HG03139 (cell line): ENCODE data around the gene SNED1.

Experiments
- ATAC-seq: cut with Tn5 transposase; IDR thresholded peaks from one replicate; pipeline ENCODE4 v1.9.1; 2021; ENCODE audit not compliant: unreplicated experiment

The SNED1 gene

DNA sequence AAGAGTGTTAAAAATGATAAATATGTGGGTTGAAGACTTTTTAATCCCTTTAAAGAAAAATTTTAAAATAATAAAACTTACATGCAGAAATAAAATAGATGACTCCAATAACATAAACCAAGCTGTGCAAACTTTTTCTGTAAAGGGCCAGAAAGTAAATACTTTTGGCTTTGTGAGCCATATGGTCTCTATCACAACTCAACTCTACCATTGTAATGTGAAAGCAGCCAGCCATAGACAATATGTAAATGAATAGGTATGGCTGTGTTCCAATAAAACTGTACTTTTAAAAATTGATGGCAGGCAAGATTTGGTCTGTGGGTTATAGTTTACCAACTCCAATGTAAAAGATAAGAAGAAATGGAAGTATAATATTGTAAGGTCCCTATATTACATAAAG is 45.2 kb downstream of the SNED1 start:
- no peak for ATAC-seq

DNA sequence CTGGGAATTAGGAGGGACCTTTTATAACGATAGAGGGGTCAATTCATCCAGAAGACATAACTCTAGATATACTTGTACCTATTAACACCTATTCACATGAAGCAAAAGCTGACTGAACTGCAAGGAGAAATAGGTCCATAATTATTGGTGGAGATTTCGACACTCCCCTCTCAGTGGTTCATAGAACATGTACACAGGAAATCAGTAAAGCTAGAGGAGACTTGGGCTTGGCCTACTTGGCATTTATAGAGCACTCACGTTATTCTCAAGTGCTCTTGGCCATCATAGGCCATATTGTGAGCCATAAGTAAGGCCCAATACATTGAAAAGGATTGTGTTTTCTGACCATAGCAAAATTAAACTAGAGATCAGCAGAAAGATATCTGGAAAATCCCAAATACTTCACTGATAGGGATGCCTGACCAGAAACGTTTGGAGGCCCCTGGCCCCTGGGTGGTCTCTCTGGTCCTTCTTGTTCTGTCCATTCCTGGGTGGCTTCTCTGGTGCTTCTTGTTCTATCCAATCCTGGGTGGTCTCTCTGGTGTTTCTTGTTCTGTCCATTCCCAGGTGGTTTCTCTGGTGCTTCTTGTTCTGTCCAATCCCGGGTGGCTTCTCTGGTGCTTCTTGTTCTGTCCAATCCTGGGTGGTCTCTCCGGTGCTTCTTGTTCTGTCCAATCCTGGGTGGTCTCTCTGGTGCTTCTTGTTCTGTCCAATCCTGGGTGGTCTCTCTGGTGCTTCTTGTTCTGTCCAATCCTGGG is 49.0 kb downstream of the SNED1 start:
- no peak for ATAC-seq

DNA sequence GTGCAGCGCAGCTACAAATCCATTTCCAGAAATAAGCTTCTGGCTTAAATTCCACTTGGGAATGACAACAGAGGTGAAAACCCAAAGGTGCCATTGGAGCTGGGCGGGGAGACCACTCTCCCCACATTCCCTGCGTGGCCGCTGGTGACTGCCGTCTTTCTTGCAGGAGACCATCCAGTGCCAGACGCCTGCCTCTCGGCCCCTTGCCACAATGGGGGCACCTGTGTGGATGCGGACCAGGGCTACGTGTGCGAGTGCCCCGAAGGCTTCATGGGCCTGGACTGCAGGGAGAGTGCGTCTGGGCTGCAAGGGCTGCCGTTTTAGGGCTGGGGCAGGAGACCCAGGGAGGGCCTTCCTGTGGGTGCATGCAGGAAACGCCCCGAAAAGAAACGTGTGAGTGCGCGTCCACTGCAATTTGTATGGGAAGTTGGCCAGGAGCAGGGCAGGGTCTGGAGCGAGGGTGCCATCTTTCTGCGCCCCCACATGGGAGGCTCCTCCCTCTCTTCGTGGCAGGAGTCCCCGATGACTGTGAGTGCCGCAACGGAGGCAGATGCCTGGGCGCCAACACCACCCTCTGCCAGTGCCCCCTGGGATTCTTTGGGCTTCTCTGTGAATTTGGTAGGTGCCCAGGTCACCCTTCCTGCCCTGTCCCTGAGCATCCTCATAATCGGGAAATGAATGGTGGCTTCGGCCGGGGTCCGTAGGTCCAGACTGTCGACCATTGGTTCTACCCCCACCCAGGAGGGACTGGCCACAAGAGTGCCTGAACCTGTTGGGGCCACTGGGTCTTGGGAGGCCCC is 49.9 kb downstream of the SNED1 start:
- no peak for ATAC-seq

- ATAC-seq, result no peak
Measured at GRCh38 chr2:241048949-241049343, 50.5 kb downstream of the SNED1 start.

- no peak for ATAC-seq
Measured at GRCh38 chr2:241049739-241050623, 51.6 kb downstream of the SNED1 start.

DNA sequence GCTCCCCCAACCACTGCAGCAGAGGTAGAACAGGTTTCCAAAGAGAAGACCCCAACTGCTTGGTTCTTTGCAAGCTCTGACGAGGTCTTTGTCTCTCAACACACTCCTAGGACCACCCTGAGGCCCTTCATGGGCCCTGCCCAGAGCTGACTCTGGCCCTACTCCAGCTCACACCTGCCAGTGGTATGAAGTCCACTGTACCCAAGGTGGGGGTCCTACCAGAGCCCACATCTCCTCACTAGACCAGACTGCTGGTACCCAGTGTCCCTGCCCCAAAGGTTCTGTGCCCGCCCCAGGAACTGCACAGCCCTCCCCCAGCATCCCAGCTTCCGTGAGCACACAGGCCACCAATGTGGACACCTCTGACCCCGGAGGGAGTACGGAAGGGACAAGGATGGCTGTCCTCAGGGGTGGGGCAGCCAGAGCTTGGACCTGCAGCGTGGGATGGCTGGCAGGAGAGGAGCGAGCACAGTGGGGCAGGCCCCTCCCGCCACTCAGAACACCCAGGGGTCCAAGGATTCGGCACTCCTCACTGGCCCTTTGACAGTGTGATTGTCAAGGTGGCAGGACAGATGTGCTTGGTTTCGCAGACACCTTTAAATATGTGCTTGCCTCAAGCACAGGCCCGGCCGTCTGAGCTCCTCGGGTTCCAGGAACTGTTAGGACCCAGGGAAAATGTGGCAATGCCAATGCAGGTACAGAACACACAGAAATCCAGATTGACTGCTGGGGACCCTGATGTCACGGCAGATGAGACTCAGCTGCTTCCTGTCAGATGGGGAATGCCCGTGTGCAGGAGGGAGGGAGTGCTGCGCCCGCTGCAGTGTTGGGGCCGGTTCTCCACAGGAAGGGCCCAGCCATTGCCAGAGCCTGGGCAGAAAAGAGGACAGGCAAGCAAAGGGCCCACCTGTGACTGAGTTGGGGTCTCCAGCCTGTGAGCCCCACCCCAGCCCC is 52.5 kb downstream of the SNED1 start:
- no peak for ATAC-seq

GRCh38 chr2:241051578-241052487 is 53.4 kb downstream of the SNED1 start:
- ATAC-seq, result no peak

DNA sequence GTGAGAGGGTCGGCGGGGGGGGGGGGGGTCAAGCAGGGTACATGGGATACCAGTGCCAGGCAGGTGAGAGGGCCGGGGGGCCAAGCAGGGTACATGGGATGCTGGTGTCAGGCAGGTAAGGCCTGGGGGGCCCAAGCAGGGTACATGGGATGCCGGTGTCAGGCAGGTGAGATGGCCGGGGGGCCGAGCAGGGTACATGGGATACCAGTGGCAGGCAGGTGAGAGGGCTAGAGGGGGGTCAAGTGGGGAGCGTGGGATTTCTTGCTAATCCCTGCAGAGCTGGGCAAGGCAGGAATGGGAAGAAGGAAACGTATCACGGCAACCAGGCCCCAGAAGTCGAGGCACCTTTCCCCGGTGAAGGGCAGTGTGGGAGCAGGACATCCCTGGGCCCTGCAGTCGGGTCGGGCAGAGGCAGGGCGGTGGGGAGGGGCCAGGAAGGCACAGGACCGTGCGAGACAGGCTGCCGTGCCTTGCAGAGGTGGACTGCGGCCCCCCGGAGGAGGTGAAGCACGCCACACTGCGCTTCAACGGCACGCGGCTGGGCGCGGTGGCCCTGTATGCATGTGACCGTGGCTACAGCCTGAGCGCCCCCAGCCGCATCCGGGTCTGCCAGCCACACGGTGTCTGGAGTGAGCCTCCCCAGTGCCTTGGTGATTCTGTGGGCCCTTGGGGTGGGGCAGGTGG is 54.4 kb downstream of the SNED1 start:
- no peak for ATAC-seq

DNA sequence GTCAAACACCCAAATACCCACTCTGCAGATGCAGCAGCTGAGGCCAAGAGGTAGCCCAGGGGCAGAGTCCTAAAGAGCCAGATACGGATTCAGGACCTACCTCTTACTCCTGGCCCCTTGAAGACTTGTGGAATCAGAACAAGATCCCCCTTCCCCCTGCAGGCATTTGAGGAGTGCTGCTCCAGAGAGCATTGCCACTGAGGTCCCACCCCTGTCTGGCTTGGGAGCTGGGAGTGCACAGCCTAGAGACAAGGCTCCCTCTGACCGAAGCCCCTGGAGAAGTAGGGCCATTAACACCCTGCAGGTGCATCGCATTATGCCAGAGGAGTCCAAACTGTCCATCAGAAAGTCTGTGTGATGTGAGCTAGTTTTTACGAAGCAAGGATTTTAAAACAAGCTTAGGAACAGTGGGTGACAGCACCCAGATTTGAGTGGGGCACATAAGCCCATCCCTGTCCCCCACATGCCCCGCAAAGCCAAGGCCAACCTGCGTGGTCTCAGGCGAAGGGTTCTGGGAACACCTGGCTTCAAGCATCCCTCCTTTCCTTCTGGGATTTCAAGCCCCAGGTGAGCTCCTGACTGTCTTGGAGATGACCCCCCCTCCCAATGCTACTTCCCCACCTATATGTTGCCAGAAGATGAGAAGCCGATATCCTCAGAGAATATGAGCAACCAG is 55.3 kb downstream of the SNED1 start:
- ATAC-seq, result no peak

DNA sequence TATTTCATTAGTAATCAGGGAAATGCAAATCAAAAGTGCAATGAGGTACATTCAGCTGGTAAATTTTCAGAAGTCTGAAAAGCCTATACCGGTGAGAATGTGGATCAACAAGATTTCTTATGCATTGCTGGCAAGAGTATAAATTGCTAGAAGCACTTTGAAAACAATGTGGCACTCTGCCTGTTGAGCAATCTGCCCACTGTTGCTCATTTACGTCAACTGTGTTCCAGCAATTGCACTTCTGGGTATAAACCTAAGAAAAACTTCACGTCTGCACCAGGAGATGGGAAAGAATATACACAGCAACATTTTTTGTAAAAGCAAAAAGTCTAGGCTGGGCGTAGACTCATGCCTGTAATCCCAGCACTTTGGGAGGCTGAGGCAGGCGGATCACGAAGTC is 62.9 kb downstream of the SNED1 start:
- ATAC-seq, result no peak

DNA sequence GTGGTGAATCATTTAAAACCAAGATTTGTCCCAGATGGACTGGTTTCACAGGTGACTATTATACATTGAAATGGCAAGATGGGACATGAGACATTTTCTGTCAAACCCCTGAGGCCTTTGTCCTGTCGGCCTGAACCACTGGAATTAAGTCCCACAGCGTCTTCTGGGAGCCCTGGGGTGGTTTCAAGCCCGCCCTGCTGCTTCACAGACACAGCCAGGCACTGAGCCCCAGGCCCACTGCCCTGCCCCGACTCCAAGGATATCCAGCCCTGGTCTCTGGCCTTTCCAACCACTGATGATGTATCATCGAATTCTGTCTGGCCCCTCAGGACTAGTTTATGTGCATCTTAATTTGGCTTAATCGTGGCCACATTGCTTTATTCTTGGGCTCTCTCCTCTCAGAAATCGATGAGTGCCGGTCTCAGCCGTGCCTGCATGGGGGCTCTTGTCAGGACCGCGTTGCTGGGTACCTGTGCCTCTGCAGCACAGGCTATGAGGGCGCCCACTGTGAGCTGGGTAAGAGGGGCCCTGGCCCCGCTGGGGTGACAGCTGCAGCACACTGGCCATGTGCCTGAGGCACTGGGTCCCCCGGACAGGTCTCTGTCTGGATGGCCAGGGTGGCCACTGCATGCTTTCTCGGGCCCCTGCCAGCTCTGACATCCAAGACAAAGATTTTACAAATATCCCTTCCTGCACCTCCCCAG is 64.1 kb downstream of the SNED1 start:
- no peak for ATAC-seq

DNA sequence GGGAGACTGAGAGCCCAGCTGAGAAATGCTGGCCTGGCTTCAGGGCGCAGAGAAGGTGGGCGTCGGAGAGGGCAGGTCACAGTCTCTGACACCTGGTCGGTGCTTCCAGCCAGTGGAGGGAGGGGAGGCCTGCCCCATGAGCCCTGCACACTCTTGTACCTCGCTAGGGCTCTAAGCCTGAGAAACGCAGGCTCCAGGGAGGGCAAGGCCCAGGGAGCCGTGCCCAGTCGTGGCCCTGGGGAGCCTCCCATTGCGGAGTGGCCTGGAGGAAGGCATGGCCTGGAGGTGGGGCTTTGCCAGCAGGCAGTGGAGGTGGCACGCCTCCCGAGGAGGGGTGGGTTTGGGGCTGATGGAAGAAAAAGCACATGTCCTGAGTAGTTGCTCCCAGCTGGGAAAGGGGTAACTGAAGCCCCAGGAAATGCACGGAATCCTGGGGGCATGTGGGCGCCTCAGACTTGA is 64.7 kb downstream of the SNED1 start:
- ATAC-seq, result no peak

DNA sequence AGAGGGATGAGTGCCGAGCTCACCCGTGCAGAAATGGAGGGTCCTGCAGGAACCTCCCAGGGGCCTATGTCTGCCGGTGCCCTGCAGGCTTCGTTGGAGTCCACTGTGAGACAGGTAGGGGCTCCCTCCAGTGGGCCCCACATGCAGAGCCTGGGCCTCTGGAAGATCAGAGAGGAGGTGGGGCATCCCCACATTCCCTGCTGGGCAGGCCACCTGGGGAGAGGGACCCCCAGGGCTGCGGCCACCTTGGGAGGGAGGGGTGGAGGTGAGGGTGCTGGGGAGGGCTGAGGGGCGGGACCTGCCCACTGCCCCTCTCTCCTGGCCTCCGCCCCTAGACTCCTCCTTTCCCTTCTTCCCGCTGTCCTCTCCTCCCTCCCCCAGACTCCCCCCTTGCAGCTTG is 65.2 kb downstream of the SNED1 start:
- no peak for ATAC-seq

GRCh38 chr2:241064008-241064801 is 65.8 kb downstream of the SNED1 start:
- no peak for ATAC-seq

DNA sequence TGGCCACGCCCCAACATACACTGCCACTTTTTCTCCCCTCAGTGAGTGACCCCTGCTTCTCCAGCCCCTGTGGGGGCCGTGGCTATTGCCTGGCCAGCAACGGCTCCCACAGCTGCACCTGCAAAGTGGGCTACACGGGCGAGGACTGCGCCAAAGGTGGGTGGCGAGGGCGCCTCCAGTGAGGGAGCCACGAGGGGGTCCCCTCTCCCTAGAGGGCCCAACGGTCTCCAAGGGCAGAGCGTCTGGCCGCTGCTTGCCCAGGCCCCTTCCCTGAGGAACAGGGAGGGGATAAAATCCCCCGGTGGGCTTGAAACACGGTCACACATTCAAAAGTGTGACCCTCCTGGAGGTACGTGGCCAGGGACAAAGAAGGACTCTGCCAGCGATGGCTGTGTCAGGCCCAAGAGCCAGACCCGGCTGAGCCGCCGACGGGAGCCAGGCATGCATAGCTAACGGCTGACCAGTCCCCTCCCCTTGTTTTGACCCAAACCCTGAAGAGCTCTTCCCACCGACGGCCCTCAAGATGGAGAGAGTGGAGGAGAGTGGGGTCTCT is 66.5 kb downstream of the SNED1 start:
- ATAC-seq, result no peak

- ATAC-seq, result no peak
Measured at GRCh38 chr2:241065355-241065803, 67.0 kb downstream of the SNED1 start.
